WTC11 (cell line): ENCODE measurements around the gene NKIRAS2. TPM values are rescaled to one million over a fixed set of nuclear protein-coding genes. Genes with fewer than 3 reads are reported as not detected.

Experiments used
- ATAC-seq: fragments of 200-7000 bp; cut with Tn5 transposase; 2 replicates; pipeline ENCODE4 v1.10.0; 2021; ENCODE audit warnings: mild to moderate bottlenecking, moderate library complexity
- CTCF ChIA-PET: fragments of 300-600 bp; sonication (Branson Sonifier 250); formaldehyde crosslinking; loops from one replicate; lab custom pipeline; 2021; ENCODE audit warnings: antibody characterized with exemption; lab: Charles Lee
- POLR2A ChIA-PET: fragments of 350-600 bp; sonication (Branson Sonifier 250); formaldehyde crosslinking; loops from one replicate; lab custom pipeline; 2021; ENCODE audit warnings: antibody characterized with exemption; lab: Charles Lee
- DNase-seq: peaks from one replicate; pipeline ENCODE4 v3.0.0; 2021; ENCODE audit warnings: low spot score
- H3K27ac Mint-ChIP-seq: 2 replicates; pipeline ENCODE4 v1.8.0; 2021; ENCODE audit warnings: mixed read lengths
- H3K27me3 Mint-ChIP-seq: 2 replicates; pipeline ENCODE4 v1.8.0; 2021; ENCODE audit warnings: low read depth, mild to moderate bottlenecking, moderate library complexity, mixed read lengths
- H3K36me3 Mint-ChIP-seq: 2 replicates; pipeline ENCODE4 v1.8.0; 2021; ENCODE audit warnings: mixed read lengths
- H3K4me1 Mint-ChIP-seq: 2 replicates; pipeline ENCODE4 v1.8.0; 2022; ENCODE audit warnings: mixed read lengths
- H3K4me3 Mint-ChIP-seq: 2 replicates; pipeline ENCODE4 v1.8.0; 2021; ENCODE audit warnings: mild to moderate bottlenecking, moderate library complexity, mixed read lengths
- H3K9me3 Mint-ChIP-seq: 2 replicates; pipeline ENCODE4 v1.8.0; 2021; ENCODE audit warnings: mixed read lengths
- AR ChIP-seq: fragments of 250-450 bp; sonication (Bioruptor Pico); IDR thresholded peaks from 2 replicates; pipeline ENCODE4 v1.9.0; 2021; ENCODE audit warnings: mild to moderate bottlenecking
- ARID4B ChIP-seq: sonication (generic); formaldehyde crosslinking; IDR thresholded peaks from 2 replicates; pipeline ENCODE4 v1.8.0; 2023; ENCODE audit warnings: missing genetic modification reagents, mild to moderate bottlenecking, borderline replicate concordance
- ATF6 ChIP-seq: sonication (generic); formaldehyde crosslinking; IDR thresholded peaks from 2 replicates; pipeline ENCODE4 v1.8.1; 2023; ENCODE audit warnings: mild to moderate bottlenecking, missing genetic modification reagents
- ESRRA ChIP-seq: sonication (generic); formaldehyde crosslinking; IDR thresholded peaks from 2 replicates; pipeline ENCODE4 v1.8.1; 2022; ENCODE audit warnings: mild to moderate bottlenecking, missing genetic modification reagents, borderline replicate concordance
- FOXK1 ChIP-seq: sonication (generic); formaldehyde crosslinking; IDR thresholded peaks from 2 replicates; pipeline ENCODE4 v1.8.0; 2022; ENCODE audit warnings: mild to moderate bottlenecking, moderate library complexity, missing genetic modification reagents
- FOXP4 ChIP-seq: sonication (generic); formaldehyde crosslinking; IDR thresholded peaks from 2 replicates; pipeline ENCODE4 v1.8.0; 2022; ENCODE audit warnings: mild to moderate bottlenecking, missing genetic modification reagents
- GTF2I ChIP-seq: fragments of 250-450 bp; sonication (Bioruptor Pico); conservative IDR thresholded peaks from 2 replicates; pipeline ENCODE4 v1.4.0; 2021; ENCODE audit warnings: mild to moderate bottlenecking
- IRF1 ChIP-seq: sonication (generic); formaldehyde crosslinking; IDR thresholded peaks from 2 replicates; pipeline ENCODE4 v1.8.0; 2023; ENCODE audit warnings: missing genetic modification reagents
- PRRX2 ChIP-seq: fragments of 250-450 bp; sonication (Bioruptor Pico); IDR thresholded peaks from 2 replicates; pipeline ENCODE4 v1.8.0; 2021; ENCODE audit warnings: mild to moderate bottlenecking
- RELA ChIP-seq: sonication (generic); formaldehyde crosslinking; IDR thresholded peaks from 2 replicates; pipeline ENCODE4 v1.8.1; 2022; ENCODE audit warnings: missing genetic modification reagents, mild to moderate bottlenecking, borderline replicate concordance
- SP1 ChIP-seq: sonication (generic); formaldehyde crosslinking; conservative IDR thresholded peaks from 2 replicates; pipeline ENCODE4 v1.8.1; 2022; ENCODE audit warnings: missing genetic modification reagents
- USF2 ChIP-seq: sonication (generic); formaldehyde crosslinking; IDR thresholded peaks from 2 replicates; pipeline ENCODE4 v1.8.1; 2023; ENCODE audit warnings: mild to moderate bottlenecking, missing genetic modification reagents, moderate library complexity
- ZBTB21 ChIP-seq: sonication (generic); formaldehyde crosslinking; IDR thresholded peaks from 2 replicates; pipeline ENCODE4 v1.8.1; 2023; ENCODE audit warnings: mild to moderate bottlenecking, missing genetic modification reagents, borderline replicate concordance
- ZNF138 ChIP-seq: sonication (generic); formaldehyde crosslinking; conservative IDR thresholded peaks from 2 replicates; pipeline ENCODE4 v1.8.1; 2022; ENCODE audit warnings: mild to moderate bottlenecking, moderate library complexity, missing genetic modification reagents
- ZNF423 ChIP-seq: fragments of 250-450 bp; sonication (Bioruptor Pico); IDR thresholded peaks from 2 replicates; pipeline ENCODE4 v2.1.2; 2022; ENCODE audit warnings: mild to moderate bottlenecking, moderate library complexity
- ZNF532 ChIP-seq: fragments of 250-450 bp; sonication (Bioruptor Pico); IDR thresholded peaks from 2 replicates; pipeline ENCODE4 v1.9.0; 2021; ENCODE audit warnings: mild to moderate bottlenecking, borderline replicate concordance
- total RNA-seq: library from RNA; stranded (reverse); gene quantifications from 3 replicates; pipeline ENCODE4 v1.2.3, GENCODE V29; 2021

Gene NKIRAS2
- total RNA-seq, 1 experiment from 2014 or later: 36.1 TPM

- Mint-ChIP-seq H3K27me3 (no peaks in the 10 kb centered on the region), H3K4me1 (peaks cover 53% of the 10 kb centered on the region)
- TF ChIP-seq ZNF532 (CRISPR knock-in tag): no peak
- no peak for TF ChIP-seq AR
- TF ChIP-seq RELA (CRISPR knock-in tag): no peak; the same call in 1 of the 2 replicates
- TF ChIP-seq USF2 (CRISPR knock-in tag): no peak
- no peak for TF ChIP-seq IRF1 (CRISPR knock-in tag)
- peak; percentile 78; the same call in 1 of the 2 replicates for TF ChIP-seq FOXP4 (CRISPR knock-in tag)
- TF ChIP-seq GTF2I: no peak
- TF ChIP-seq ZBTB21: 0 out of 2 replicates have a peak, but pooled peaks have one; percentile 17
- peak; percentile 80; the same call in 1 of the 2 replicates for TF ChIP-seq ARID4B
- no peak for TF ChIP-seq ZNF138 (CRISPR knock-in tag)
- TF ChIP-seq FOXK1: peak; percentile 56; the same call in 1 of the 2 replicates
- peak; percentile 95 for TF ChIP-seq ZNF423 (CRISPR knock-in tag)
- TF ChIP-seq ATF6 (CRISPR knock-in tag): no peak
- TF ChIP-seq PRRX2 (CRISPR knock-in tag): no peak
- TF ChIP-seq ESRRA (CRISPR knock-in tag): 0 out of 2 replicates have a peak, but pooled peaks have one; percentile 42
- peak; percentile 84 for TF ChIP-seq SP1 (CRISPR knock-in tag)
Observed at GRCh38 chr17:42016941-42017865, 2.7 kb upstream of the NKIRAS2 start, which contains the start of gene DNAJC7. DNAJC7 (minus strand) TSS chr17:42017439; CDS start chr17:42017416, 23 bp downstream.

More at GRCh38 chr17:42016941-42017865, 2.7 kb upstream of the NKIRAS2 start, which contains the start of gene DNAJC7:
- Mint-ChIP-seq H3K27ac (peak within 1 kb of the TSS; percentile 100), H3K4me3 (peak within 1 kb of the TSS; percentile 95), H3K36me3 (peaks cover 10% of the 10 kb centered on the region), H3K9me3 (0 out of 2 replicates have a peak, but pooled peaks cover 4% of the 10 kb centered on the region)
- CTCF ChIA-PET: interaction anchor here (0.7 to 6.8 kb wide), 24 partner anchors 10 to 510 kb away, joined by 3 to 108 read pairs (median 4); partner anchors contain the start of genes C17orf113, CNP, DHX58 and GHDC
- ATAC-seq: peak; percentile 79
- peak; percentile 92 for DNase-seq
- POLR2A ChIA-PET: interaction anchor here (0.7 to 3.1 kb wide), 14 partner anchors 9 to 232 kb away, joined by 3 to 13 read pairs (median 4); partner anchors contain the start of genes ACLY, ODAD4, P3H4 and ZNF385C
